ENCODE data around the gene TTLL10.

- TF ChIP-seq POLR2A (IDR thresholded peaks at IDR 0.05; ENCODE audit: low read length) = no peak
- TF ChIP-seq GATA1 (IDR thresholded peaks at IDR 0.05; ENCODE audit: low read depth, low read length) = no peak
Observed at GRCh38 chr1:1173793-1174415, at the start of gene TTLL10.
